ENCODE data around the gene ZNF516.

ZNF516 gene

GRCh38 chr18:76338619-76339245 lies 156.3 kb downstream of the ZNF516 start:
- H3K36me3 ChIP-seq (replicated peaks) = no peaks in the 10 kb centered on the region
- H3K27ac ChIP-seq = no peak overlapping the region
- TF ChIP-seq CTCF (IDR thresholded peaks at IDR 0.05; ENCODE audit: low read depth, low read length, missing control alignments) = no peak
- no peak for DNase-seq
- no peak overlapping the region for H3K4me3 ChIP-seq (ENCODE audit: low read depth, low read length)
- in situ Hi-C loops (cut with HindIII; ENCODE audit: low pct_ligation_motif_present, low sequenced_read_pairs) = no loop called here
- no peaks in the 10 kb centered on the region for H3K27me3 ChIP-seq (replicated peaks)

GRCh38 chr18:76338088-76338487 lies 157.0 kb downstream of the ZNF516 start:
- no peak overlapping the region for H3K4me3 ChIP-seq (ENCODE audit: low read depth, low read length)
- no peak for DNase-seq
- no peak overlapping the region for H3K27ac ChIP-seq
- in situ Hi-C loops (cut with HindIII; ENCODE audit: low pct_ligation_motif_present, low sequenced_read_pairs) = no loop called here
- H3K27me3 ChIP-seq (replicated peaks) = no peaks in the 10 kb centered on the region
- TF ChIP-seq CTCF (IDR thresholded peaks at IDR 0.05; ENCODE audit: low read depth, low read length, missing control alignments) = no peak
- no peaks in the 10 kb centered on the region for H3K36me3 ChIP-seq (replicated peaks)

- Histone ChIP-seq H3K4me3 (ENCODE audit: low read depth, low read length) (no peak overlapping the region), H3K27me3 (replicated peaks) (no peaks in the 10 kb centered on the region), H3K27ac (no peak overlapping the region), H3K36me3 (replicated peaks) (no peaks in the 10 kb centered on the region)
- TF ChIP-seq CTCF (IDR thresholded peaks at IDR 0.05; ENCODE audit: low read depth, low read length, missing control alignments) = no peak
- in situ Hi-C loops (cut with HindIII; ENCODE audit: low pct_ligation_motif_present, low sequenced_read_pairs) = no loop called here
- DNase-seq = no peak
Measured at GRCh38 chr18:76335859-76336640, 159.0 kb downstream of the ZNF516 start.

GRCh38 chr18:76328140-76328539 lies 166.9 kb downstream of the ZNF516 start:
- Histone ChIP-seq H3K36me3 (replicated peaks) (no peaks in the 10 kb centered on the region), H3K27me3 (replicated peaks) (no peaks in the 10 kb centered on the region), H3K27ac (no peak overlapping the region), H3K4me3 (ENCODE audit: low read depth, low read length) (no peak overlapping the region)
- TF ChIP-seq CTCF (IDR thresholded peaks at IDR 0.05; ENCODE audit: low read depth, low read length, missing control alignments) = no peak
- in situ Hi-C loops (cut with HindIII; ENCODE audit: low pct_ligation_motif_present, low sequenced_read_pairs) = no loop called here
- no peak for DNase-seq

- DNase-seq = no peak
- H3K27ac ChIP-seq = no peak overlapping the region
- no peak overlapping the region for H3K4me3 ChIP-seq (ENCODE audit: low read depth, low read length)
- H3K36me3 ChIP-seq (replicated peaks) = no peaks in the 10 kb centered on the region
- in situ Hi-C loops (cut with HindIII; ENCODE audit: low pct_ligation_motif_present, low sequenced_read_pairs) = no loop called here
- TF ChIP-seq CTCF (IDR thresholded peaks at IDR 0.05; ENCODE audit: low read depth, low read length, missing control alignments) = no peak
- H3K27me3 ChIP-seq (replicated peaks) = no peaks in the 10 kb centered on the region
Measured at GRCh38 chr18:76323891-76324290, 171.2 kb downstream of the ZNF516 start.
